Islet precursor cell (in vitro differentiated cells): ENCODE data around the gene RPEL1.
A peak's percentile ranks its signal among the peaks of the same experiment; 100 is the strongest.

Experiments used
- DNase-seq: peaks from one replicate; pipeline ENCODE4 v3.0.0-alpha.2; 2018

Gene RPEL1

GRCh38 chr10:103280506-103280905 lies 34.8 kb downstream of the RPEL1 start:
- no peak for DNase-seq

GRCh38 chr10:103281753-103282152 lies 36.1 kb downstream of the RPEL1 start:
- DNase-seq: peak; percentile 82

DNA sequence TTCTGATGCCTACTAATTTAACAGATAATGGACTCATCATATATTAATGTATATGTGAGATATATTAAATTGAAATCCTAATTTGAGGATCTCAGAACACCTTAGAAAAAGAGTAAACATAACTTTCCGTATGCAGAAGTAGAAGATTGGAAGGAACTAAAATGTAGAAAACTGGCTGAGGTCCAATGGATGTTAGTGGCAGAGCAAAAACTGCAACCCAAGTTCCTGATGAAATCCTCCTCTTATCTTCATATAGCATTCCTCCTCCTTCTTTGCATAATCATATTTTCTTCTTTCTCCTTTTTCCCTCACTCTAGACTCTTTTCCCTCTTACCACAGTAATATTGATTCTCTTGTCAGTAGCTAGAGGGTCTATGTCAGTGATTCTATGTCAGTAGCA lies 37.3 kb downstream of the RPEL1 start:
- DNase-seq: no peak

DNA sequence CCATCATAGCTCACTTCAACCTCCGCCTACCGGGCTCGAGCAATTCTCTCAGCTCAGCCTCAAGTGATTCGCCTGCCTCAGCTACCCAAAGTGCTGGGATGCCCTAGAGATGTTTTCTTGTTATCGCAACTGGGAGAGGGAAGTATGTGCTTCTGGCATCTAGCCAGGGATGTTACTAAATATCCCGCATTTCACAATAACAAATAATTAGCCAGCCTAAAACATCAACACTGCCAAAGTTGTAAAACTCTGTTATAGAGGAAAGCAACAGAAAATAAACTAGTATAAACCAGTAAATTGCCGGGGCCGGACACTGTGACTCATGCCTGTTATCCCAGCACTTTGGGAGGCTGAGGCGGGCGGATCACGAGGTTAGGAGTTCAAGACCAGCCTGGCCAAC lies 38.5 kb downstream of the RPEL1 start:
- no peak for DNase-seq

GRCh38 chr10:103287992-103288391 lies 42.3 kb downstream of the RPEL1 start:
- peak; percentile 11 for DNase-seq

- no peak for DNase-seq
Measured at GRCh38 chr10:103291588-103291987, 45.9 kb downstream of the RPEL1 start.

GRCh38 chr10:103295374-103296015 lies 49.8 kb downstream of the RPEL1 start:
- no peak for DNase-seq
